Esophagus muscularis mucosa (tissue), 3 donors: Measurements from ENCODE around the gene RAB35.

ENCODE experiments used
- POLR2A ChIP-seq: fragments of 450-650 bp; IDR thresholded peaks from one replicate; pipeline ENCODE4 v1.6.1; 2017; ENCODE audit warnings: antibody characterized with exemption, moderate library complexity, mild to moderate bottlenecking, low read depth
- TF ChIP-seq, protein P1 (sequence below), 3 experiments: fragments of 200-600 bp in 2 of 3; fragments of 450-650 bp in 1 of 3; sonication (generic) in 2 of 3; IDR thresholded peaks; one replicate each; pipeline ENCODE4 v1.5.1; 2017 to 2019; ENCODE audit warnings: antibody characterized with exemption in 3 of 3, mild to moderate bottlenecking in 2 of 3, moderate library complexity in 1 of 3

DNA sequence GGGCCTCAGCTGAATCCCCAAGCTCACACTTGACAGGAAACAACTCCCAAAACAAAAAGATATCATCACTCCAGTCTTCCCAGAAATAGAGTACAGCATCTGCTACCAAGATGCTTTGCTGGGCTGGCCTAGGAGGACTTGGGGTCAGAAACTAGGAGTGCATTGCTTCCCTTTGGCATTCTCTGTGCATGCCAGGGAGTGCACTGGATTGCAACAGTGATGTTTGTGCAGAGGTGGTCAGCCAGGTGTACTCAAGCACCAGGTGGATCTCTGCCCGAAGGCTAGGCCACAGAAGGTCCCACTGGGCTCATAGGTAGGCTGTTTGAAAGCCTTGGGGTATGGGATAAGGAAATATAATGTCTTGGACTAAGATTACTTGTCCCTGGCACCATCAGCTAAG, 51.1 kb downstream of the RAB35 start:
- TF ChIP-seq POLR2A = no peak
- TF ChIP-seq, protein P1, sequence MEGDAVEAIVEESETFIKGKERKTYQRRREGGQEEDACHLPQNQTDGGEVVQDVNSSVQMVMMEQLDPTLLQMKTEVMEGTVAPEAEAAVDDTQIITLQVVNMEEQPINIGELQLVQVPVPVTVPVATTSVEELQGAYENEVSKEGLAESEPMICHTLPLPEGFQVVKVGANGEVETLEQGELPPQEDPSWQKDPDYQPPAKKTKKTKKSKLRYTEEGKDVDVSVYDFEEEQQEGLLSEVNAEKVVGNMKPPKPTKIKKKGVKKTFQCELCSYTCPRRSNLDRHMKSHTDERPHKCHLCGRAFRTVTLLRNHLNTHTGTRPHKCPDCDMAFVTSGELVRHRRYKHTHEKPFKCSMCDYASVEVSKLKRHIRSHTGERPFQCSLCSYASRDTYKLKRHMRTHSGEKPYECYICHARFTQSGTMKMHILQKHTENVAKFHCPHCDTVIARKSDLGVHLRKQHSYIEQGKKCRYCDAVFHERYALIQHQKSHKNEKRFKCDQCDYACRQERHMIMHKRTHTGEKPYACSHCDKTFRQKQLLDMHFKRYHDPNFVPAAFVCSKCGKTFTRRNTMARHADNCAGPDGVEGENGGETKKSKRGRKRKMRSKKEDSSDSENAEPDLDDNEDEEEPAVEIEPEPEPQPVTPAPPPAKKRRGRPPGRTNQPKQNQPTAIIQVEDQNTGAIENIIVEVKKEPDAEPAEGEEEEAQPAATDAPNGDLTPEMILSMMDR (IDR thresholded peaks at IDR 0.05) = no peak
